Ectodermal cell (in vitro differentiated cells): ENCODE results near the gene ZNF678.
"Not testable (repeated sequence)": the region's sequence is repeated elsewhere in the genome, so short reads cannot be mapped to it uniquely, and the experiment has no call there.

Experiments used
- H3K27ac ChIP-seq: 2 replicates; pipeline ENCODE4 v1.7.0; 2013; ENCODE audit warnings: mild to moderate bottlenecking, low read depth, low read length; ENCODE audit not compliant: insufficient read depth, poor library complexity, severe bottlenecking
- H3K27me3 ChIP-seq: 2 replicates; pipeline ENCODE4 v1.7.0; 2013; ENCODE audit warnings: mild to moderate bottlenecking, low read length; ENCODE audit not compliant: insufficient read depth, control insufficient read depth, poor library complexity, severe bottlenecking
- H3K36me3 ChIP-seq: one replicate; pipeline ENCODE4 v1.7.0; 2013; ENCODE audit warnings: low read length; ENCODE audit not compliant: control insufficient read depth, insufficient read depth
- H3K4me1 ChIP-seq: one replicate; pipeline ENCODE4 v1.7.0; 2013; ENCODE audit warnings: low read length; ENCODE audit not compliant: control insufficient read depth, insufficient read depth
- H3K4me3 ChIP-seq: 2 replicates; pipeline ENCODE4 v1.7.0; 2013; ENCODE audit warnings: low read depth, low read length, control low read depth; ENCODE audit not compliant: insufficient read depth
- H3K9me3 ChIP-seq: 2 replicates; pipeline ENCODE4 v1.7.0; 2013; ENCODE audit warnings: mild to moderate bottlenecking, low read length, moderate library complexity; ENCODE audit not compliant: control insufficient read depth
- WGBS, 2 experiments: methylation state at CpG; one replicate each; pipeline ENCODE4 v1.1.7; 2013; ENCODE audit warnings: missing lambda C conversion rate in 2 of 2; 5-methylcytosine and 5-hydroxymethylcytosine counted together

Gene ZNF678

DNA sequence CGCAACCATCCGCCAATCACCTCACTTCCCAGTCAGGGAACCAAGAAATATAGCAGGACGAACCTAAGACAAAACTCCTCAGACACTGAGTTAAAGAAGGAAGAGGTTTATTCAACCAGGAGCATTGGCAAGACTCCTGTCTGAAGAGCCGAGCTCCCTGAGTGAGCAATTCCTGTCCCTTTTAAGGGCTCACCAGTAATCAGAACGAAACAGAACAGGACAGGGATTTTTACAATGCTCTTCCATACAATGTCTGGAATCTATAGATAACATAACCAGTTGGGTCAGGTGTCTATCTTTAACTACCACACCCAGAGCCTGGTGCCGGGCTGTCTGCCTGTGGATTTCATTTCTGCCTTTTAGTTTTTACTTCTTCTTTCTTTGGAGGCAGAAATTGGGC lies 32.9 kb downstream of the ZNF678 start:
- not testable (repeated sequence) for H3K9me3 ChIP-seq, H3K27ac ChIP-seq, H3K4me1 ChIP-seq, H3K4me3 ChIP-seq, H3K27me3 ChIP-seq
- H3K36me3 ChIP-seq = peaks cover 19% of the 10 kb centered on the region
- WGBS, 2 experiments = 95 to 96% methylated on average over 6 of the region's 6 CpGs

DNA sequence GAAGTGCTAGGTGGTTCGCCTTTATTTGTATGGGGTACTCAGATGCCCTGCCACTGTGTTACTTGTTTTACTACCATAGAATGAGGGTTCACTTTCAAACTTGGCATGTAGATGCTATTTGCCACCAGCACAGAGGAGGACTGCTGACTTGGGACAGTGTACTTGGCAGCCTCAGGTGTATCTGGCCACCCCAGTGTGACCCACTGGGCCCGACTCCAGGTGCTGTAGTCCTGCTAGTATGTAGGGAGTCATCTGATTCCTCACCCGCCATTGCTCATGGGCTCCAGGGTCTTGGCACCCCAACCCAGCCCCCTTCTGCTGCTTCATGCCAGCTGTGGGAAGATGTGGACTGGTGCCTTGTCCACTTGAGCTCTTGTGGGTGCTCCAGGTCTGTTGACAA lies 40.0 kb downstream of the ZNF678 start:
- 92 to 94% methylated on average over 3 of the region's 3 CpGs for WGBS, 2 experiments
- no peak overlapping the region for H3K4me3 ChIP-seq
- H3K4me1 ChIP-seq = no peaks in the 10 kb centered on the region
- H3K36me3 ChIP-seq = peaks cover 3% of the 10 kb centered on the region
- no peak overlapping the region for H3K27ac ChIP-seq
- no peaks in the 10 kb centered on the region for H3K9me3 ChIP-seq
- no peaks in the 10 kb centered on the region for H3K27me3 ChIP-seq

DNA sequence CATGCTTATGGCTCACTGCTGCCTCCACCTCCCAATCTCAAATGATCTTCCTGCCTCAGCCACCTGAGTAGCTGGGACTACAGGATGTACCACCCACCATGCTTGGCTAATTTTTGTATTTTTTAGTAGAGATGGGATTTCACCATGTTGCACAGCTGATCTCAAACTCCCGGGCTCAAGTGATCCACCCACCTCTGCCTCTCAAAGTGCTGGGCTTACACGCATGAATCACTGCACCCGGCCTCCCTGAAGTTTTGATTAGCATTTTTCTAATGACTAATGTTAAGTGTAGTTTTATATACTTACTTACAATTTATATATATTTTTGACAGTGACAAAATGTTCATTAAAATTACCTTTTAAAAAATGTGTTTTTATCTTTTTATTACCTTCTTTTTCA lies 41.1 kb downstream of the ZNF678 start:
- H3K36me3 ChIP-seq = no peaks in the 10 kb centered on the region
- H3K4me3 ChIP-seq = no peak overlapping the region
- no peaks in the 10 kb centered on the region for H3K4me1 ChIP-seq
- no peak overlapping the region for H3K27ac ChIP-seq
- WGBS, 2 experiments = 87 to 98% methylated on average over 2 to 3 of the region's 3 CpGs
- H3K27me3 ChIP-seq = no peaks in the 10 kb centered on the region
- no peaks in the 10 kb centered on the region for H3K9me3 ChIP-seq

DNA sequence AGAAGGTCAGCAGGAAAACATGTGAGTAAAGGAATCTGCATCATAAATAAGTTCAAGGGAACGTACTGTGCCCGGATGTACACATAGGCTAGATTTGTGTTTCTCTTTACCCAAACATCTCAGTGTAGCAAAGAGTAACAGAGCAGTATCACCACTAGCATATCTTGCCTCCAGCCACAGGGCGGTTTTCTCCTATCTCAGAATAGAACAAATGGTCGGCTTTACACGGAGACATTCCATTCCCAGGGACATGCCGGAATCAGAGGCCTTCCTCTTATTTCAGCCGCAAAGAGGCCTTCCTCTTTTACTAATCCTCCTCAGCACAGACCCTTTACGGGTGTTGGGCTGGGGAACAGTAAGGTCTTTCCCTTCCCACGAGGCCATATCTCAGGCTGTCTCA lies 42.9 kb downstream of the ZNF678 start:
- not testable (repeated sequence) for H3K27me3 ChIP-seq, H3K36me3 ChIP-seq, H3K9me3 ChIP-seq, H3K4me3 ChIP-seq, H3K27ac ChIP-seq, H3K4me1 ChIP-seq
- WGBS, 2 experiments = 82 to 92% methylated on average over 9 of the region's 9 CpGs

DNA sequence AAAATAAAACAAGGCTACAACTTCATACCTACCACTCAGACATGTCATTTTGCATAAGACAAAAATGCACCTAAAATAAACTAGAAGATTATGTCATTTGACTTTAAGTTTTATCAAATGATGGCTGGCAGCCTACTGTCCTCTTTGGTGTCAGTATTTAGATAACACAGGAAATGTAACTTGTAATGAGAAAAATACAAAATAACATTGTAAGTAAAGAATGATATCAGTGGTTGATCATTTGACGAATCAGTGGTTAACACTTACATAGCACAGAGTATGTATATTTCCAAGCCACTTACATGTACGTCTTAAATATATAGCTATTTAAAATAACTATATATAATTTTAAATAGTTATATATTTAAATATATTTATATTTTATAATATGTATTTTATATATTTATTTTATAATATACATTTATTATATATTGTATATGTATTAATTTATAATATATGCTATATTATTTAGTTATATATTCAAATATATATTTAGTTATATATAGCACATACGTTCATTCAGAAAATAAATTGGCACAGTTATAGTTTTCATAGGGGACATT lies 44.1 kb downstream of the ZNF678 start:
- no CpG with 5 or more reads among the region's 3 CpGs for WGBS, 2 experiments
- Histone ChIP-seq H3K36me3 (peaks cover 10% of the 10 kb centered on the region), H3K27me3 (no peaks in the 10 kb centered on the region), H3K27ac (no peak overlapping the region), H3K9me3 (no peaks in the 10 kb centered on the region), H3K4me3 (no peak overlapping the region), H3K4me1 (no peaks in the 10 kb centered on the region)

DNA sequence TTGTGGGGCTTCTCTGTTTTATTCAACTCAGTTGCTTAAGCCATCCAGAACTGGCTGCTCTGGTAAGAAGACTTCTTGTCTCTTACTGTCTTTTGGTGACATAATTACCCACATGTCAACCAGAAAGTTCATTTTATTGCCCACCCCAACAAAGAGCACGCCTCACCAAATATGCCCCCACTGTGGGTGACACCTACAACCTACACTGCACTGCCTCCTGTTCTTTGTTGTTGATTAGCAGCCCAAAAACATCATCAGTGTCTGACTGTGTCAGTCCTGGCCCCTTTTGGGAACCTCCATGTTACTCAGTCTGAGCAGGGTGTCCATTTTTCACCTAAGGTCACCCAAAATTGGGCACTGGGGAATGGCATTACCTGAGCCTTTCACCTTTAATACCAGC lies 49.3 kb downstream of the ZNF678 start:
- H3K36me3 ChIP-seq = peaks cover 10% of the 10 kb centered on the region
- no peaks in the 10 kb centered on the region for H3K4me1 ChIP-seq
- H3K9me3 ChIP-seq = peaks cover 2% of the 10 kb centered on the region
- H3K27ac ChIP-seq = no peak overlapping the region
- no peaks in the 10 kb centered on the region for H3K27me3 ChIP-seq
- 89 to 92% methylated on average over 1 of the region's 1 CpG for WGBS, 2 experiments
- no peak overlapping the region for H3K4me3 ChIP-seq

DNA sequence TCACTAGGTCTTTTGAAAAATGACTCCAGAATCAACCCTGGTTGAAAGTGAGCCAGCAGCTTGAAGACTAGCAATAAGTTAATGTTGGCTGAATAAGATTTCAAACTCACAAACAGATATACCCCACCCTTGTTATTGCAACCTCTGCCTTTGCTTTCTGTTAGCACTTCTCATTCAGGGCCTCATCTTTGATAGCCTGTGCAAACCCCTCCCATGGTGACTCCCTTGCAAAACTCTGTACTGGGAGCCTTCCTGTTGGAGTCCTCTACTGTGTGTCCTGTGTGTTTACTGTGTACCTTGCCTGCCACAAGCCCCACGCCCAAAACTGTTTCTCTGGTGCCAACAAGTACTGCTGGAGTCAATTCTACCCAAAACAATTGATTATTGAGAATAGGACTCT lies 50.2 kb downstream of the ZNF678 start:
- no peak overlapping the region for H3K4me3 ChIP-seq
- WGBS, 2 experiments = 84 to 87% methylated on average over 1 of the region's 1 CpG
- H3K9me3 ChIP-seq = peaks cover 2% of the 10 kb centered on the region
- no peaks in the 10 kb centered on the region for H3K27me3 ChIP-seq
- H3K4me1 ChIP-seq = no peaks in the 10 kb centered on the region
- peaks cover 10% of the 10 kb centered on the region for H3K36me3 ChIP-seq
- H3K27ac ChIP-seq = no peak overlapping the region

DNA sequence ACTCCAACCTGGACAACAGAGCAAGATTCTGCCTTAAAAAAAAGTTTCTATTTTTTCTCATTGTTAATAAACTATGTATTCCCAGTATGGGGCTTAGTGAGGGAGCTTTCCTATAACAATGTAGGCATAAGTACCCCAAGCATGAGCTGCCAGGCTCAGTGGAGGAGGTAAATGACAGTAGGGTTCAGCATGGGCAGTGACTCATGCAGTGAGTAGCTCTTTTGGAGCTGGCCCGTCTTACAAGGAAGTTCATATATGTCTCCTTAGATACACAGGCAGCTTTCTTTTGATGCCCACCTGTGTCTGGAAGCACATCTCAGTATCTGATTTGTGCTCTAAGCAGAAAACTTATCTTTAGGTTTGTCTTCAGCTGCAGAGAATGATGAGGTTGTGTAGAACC lies 57.9 kb downstream of the ZNF678 start:
- WGBS, 2 experiments = 93 to 94% methylated on average over 1 of the region's 1 CpG
- H3K4me1 ChIP-seq = no peaks in the 10 kb centered on the region
- H3K27me3 ChIP-seq = no peaks in the 10 kb centered on the region
- peaks cover 9% of the 10 kb centered on the region for H3K36me3 ChIP-seq
- no peak overlapping the region for H3K4me3 ChIP-seq
- H3K27ac ChIP-seq = no peak overlapping the region
- peaks cover 2% of the 10 kb centered on the region for H3K9me3 ChIP-seq

DNA sequence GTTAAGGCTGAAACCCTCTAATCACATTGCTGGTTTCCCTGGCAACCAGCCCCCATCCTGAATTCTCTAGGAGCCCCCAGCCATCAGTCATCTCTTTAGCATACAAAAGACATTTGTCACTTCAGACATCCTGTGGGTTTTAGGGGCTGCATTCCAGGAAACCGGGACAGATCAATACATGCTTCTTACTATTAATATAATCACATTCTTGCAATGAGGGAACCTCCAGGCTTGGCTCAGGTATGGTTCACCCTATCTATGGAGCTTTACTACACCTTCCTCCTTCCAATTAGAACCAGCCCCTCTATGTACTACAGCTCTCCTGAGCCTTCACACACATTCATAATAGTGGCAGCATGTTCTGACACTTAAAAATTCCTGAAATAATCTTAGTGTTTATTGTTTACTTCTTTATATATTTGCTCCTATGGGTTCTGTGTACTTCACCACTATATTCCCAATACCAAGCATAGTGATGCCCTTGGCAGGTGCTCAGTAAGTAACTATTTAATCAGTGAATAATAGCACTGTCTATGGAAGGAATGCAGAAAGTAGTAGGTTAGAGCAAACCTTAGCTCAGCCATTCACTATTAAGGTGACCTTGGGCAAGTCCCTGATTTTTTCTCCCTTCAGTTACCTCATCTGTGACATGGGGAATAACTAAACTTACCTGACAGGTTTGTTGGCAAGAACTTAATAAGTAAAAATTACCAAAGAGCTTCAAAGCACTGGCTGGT lies 59.6 kb downstream of the ZNF678 start:
- Histone ChIP-seq H3K27ac (no peak overlapping the region), H3K4me3 (no peak overlapping the region), H3K9me3 (peaks cover 2% of the 10 kb centered on the region), H3K4me1 (no peaks in the 10 kb centered on the region), H3K27me3 (no peaks in the 10 kb centered on the region), H3K36me3 (peaks cover 9% of the 10 kb centered on the region)
- 61 to 87% methylated on average over 1 of the region's 1 CpG for WGBS, 2 experiments

DNA sequence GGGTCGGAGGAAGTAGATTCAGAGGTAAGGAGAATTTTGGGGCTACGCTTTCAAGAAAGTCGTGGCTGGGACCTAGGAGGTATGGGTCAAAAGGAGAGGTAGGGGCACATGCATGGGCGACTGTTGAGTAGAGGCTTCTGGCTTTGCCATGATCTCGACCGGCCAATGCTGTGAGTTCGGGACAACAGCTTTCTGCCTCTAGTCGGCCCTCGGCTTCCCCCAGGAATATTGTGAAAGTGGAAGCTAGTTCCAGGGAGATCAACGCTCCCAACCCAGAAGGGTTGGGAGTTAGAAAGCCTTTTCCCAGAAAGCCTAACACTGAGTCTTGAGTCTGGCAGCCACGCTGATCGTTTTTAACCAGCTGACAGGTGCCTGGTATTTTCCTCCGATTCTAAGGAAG lies 69.0 kb downstream of the ZNF678 start:
- Histone ChIP-seq H3K9me3 (no peaks in the 10 kb centered on the region), H3K4me1 (no peaks in the 10 kb centered on the region), H3K27me3 (no peaks in the 10 kb centered on the region), H3K36me3 (no peaks in the 10 kb centered on the region), H3K4me3 (no peak overlapping the region), H3K27ac (no peak overlapping the region)
- 91 to 92% methylated on average over 13 of the region's 13 CpGs for WGBS, 2 experiments
